CD4-positive, alpha-beta T cell treated with Interleukin-10 for 1 hour (primary cell): ENCODE data around the gene USP22.

ENCODE experiments used
- DNase-seq: peaks from one replicate; pipeline ENCODE4 v3.0.0-alpha.2; 2020

The USP22 gene

GRCh38 chr17:20999044-20999573, 43.7 kb downstream of the USP22 start:
- no peak for DNase-seq

GRCh38 chr17:20998571-20999043, 44.2 kb downstream of the USP22 start:
- DNase-seq, result no peak

- DNase-seq, result no peak
Observed at GRCh38 chr17:20997711-20998570, 44.9 kb downstream of the USP22 start.

GRCh38 chr17:20996724-20997615, 45.8 kb downstream of the USP22 start:
- DNase-seq, result no peak

- DNase-seq, result no peak
Observed at GRCh38 chr17:20995873-20996723, 46.7 kb downstream of the USP22 start.

- DNase-seq, result no peak
Observed at GRCh38 chr17:20995164-20995872, 47.5 kb downstream of the USP22 start.

- DNase-seq, result no peak
Observed at GRCh38 chr17:20994779-20995149, 48.0 kb downstream of the USP22 start.

- no peak for DNase-seq
Observed at GRCh38 chr17:20993863-20994778, 48.7 kb downstream of the USP22 start.

- peak; percentile 69 for DNase-seq
Observed at GRCh38 chr17:20992987-20993862, 49.6 kb downstream of the USP22 start.

- no peak for DNase-seq
Observed at GRCh38 chr17:20992416-20992815, 50.4 kb downstream of the USP22 start.

GRCh38 chr17:20991276-20992037, 51.4 kb downstream of the USP22 start:
- DNase-seq, result no peak

GRCh38 chr17:20989991-20990855, 52.6 kb downstream of the USP22 start:
- no peak for DNase-seq

- DNase-seq, result no peak
Observed at GRCh38 chr17:20989481-20989880, 53.3 kb downstream of the USP22 start.

- DNase-seq, result no peak
Observed at GRCh38 chr17:20988896-20989295, 53.9 kb downstream of the USP22 start.

GRCh38 chr17:20988001-20988636, 54.7 kb downstream of the USP22 start:
- DNase-seq, result no peak

GRCh38 chr17:20987511-20987910, 55.3 kb downstream of the USP22 start:
- no peak for DNase-seq

GRCh38 chr17:20986767-20987510, 55.9 kb downstream of the USP22 start:
- no peak for DNase-seq
